Head of caudate nucleus (tissue), 42 donors: Measurements from ENCODE around the gene SHB.
"Not testable (repeated sequence)": the region's sequence is repeated elsewhere in the genome, so short reads cannot be mapped to it uniquely, and the experiment has no call there.

Source experiments
- DNase-seq, 42 donors: peaks; one replicate each; pipeline versions ENCODE4 v3.0.0 to v3.0.0-alpha.2; 2020 to 2021; ENCODE audit warnings: mixed read lengths in 7 of 42
- intact Hi-C: fragments of 100-400 bp; cut with DNase I; formaldehyde crosslinking; loops from one replicate; pipeline ENCODE4 v1.15.0; 2022

The SHB gene

DNA sequence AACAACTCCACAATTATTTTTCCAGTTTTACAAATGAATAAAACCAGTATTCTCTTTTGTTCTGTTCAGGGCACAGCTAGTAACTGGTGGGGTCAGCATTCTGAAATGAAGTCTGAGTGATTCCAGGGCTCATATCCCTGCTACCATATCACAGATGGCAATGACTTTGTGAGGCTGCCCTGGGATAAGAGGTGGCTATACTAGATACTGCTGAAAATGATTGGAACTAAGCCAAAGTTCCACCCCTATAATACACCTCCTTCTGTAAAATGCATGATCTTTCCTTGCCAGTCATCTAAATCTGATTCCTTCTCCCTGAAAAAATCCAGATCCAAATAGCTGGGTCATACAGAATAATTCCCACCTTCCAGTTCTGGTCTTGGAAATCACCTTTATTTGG is 179.5 kb downstream of the SHB start:
- intact Hi-C loops, result no loop called here
- no peak for DNase-seq

DNA sequence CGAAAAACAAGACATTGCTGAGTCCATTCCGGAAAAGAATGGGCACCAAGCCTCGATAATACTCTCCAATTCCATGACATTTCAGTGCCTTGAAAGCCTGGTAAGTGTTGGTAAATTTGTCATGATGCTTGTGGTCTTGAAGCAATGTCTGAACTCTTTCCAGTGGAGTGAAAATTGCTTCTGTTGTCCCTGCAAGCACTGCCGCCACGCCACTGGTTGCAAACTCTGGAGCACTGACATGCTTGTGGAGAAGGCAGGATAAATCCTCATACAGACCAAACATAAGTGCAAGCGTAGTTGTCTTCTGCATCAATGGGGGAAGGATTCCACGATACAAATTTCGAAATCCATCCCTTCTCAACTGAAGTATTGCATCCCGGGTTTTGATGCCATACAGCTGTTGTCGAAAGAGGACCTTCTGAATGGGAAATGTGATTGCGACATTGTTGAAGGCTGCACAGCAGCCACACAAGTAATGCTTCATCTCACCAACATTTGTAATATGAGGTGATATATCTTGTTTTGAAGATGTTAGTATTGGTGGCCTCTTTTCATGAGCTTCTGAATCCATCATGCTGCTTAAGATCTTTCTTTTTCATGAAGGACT is 180.9 kb downstream of the SHB start:
- intact Hi-C loops, DNase-seq: not testable (repeated sequence)

DNA sequence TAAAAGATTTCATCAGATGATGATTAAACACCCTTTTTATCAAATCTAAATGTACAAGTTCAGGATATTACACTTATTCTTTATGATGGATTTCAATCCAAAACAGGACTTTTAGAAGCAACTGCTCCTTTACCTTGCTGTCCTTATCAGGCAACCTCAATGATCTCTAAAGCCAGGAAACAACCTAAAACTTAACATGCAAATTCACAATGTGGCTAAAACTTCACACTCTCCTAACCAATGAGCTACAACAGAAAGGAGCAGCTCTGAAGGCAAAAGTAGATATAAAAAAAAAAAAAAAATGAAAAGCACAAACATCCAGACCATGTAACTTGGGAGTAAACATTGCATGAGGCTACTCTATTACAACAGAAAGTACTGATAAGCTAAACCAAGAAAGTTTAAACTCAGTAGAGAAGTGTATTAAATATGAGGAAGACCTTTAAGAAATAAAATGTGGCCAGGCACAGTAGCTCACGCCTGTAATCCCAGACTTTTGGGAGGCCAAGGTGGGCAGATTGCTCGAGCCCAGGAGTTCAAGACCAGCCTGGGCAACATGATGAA is 188.0 kb downstream of the SHB start:
- DNase-seq, result no peak

DNA sequence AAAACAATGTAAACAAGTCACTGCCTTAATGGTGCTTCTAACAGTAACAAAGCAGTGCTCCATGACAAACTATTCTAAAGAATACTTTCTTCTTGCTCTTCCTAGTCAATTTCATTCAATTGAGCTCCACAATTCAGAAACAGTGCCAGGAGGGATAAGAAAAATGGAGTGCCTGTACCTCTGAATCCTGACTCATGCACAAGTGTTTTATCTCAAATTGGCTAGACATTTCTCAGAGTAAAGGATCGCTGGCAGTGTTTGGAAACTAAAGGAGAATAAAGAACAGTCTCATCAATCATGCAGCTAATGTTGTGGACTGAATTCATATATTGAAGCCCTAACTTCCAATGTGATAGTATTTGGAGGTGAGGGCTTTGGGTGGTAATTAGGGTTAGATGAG is 192.7 kb downstream of the SHB start:
- no peak for DNase-seq
- intact Hi-C loops, result no loop called here

More for the DNA sequence above, 188.0 kb downstream of the SHB start:
- intact Hi-C loops, result no loop called here

DNA sequence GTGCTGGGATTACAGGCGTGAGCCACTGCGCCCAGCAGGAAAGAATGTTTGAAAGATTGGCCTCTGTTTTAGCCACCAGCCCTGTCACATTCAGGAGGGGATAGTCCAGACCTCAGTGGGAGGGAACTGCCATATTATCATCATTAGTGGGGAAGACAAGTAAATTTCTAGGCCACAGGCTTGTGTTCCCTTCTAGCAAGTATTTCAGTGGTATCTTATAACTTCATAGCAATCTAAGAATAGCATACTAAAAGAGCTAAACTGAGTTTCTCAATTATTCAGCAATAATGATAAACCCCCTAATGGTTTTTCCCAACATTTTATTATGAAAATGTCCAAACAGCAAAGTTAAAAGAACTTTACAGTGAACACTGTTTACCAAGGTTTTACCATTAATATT is 195.1 kb downstream of the SHB start:
- DNase-seq, result no peak
- intact Hi-C loops, result no loop called here

DNA sequence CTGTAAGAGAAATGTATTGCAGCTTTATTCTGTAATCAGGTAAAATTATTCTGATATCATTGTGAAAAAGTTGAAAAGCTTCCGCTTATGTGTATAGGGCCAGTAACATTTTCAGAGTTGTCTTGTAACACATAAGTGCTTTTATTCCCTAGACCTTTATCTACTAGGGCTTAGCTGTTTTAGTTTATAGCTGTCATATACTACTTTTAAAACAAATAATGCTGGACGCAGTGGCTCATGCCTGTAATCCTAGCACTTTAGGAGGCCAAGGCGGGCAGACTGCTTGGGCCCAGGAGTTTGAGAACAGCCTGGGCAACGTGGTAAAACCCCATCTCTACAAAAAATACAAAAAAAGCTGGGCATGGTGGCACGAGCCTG is 198.2 kb downstream of the SHB start:
- intact Hi-C loops, result no loop called here
- DNase-seq, result no peak

DNA sequence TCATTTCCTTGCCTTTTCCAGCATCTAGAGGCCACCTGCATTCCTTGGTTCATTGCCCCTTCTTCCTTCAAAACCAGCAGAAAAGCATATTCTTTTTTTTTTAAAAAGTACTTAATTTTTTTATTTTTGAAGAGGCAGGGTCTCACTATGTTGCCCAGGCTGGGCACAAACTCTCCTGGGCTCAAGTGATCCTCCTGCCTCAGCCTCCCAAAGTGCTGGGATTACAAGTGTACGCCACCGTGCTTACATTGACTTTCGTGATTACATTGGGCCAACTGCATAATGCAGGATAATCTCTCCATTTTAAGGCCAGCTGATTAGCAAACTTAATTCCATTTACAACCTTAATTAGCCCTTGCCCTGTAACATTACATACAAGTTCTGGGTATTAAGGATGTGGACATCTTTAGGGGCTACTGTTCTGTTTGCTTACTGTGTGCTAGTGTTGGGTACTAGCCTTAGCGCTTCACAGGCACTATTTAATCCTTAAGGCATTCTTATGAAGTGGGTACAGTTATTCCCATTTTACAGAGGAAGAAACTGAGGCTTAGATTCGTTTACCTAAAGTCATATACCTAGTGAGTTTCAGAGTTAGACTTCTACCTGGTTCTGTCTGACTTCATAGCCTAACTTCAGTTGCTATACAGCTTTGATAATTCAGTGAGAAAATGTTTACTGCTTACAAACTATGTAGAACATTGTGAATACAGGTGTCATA is 198.8 kb downstream of the SHB start:
- DNase-seq, result no peak
- intact Hi-C loops, result no loop called here
